DOHH2 (cell line): ENCODE results near the gene DYTN.

ENCODE experiments used
- H3F3A ChIP-seq: fragments of 200-600 bp; sonication (generic), shearing (Covaris generic); 2 replicates; pipeline ENCODE4 v1.6.0; 2016; ENCODE audit warnings: antibody characterized with exemption, mild to moderate bottlenecking; ENCODE audit not compliant: control insufficient read depth, insufficient read depth
- H3K27ac ChIP-seq: fragments of 200-600 bp; sonication (generic); 2 replicates; pipeline ENCODE4 v1.5.1; 2014; ENCODE audit warnings: low read depth, mild to moderate bottlenecking, low read length, moderate library complexity
- H3K27me3 ChIP-seq: fragments of 200-600 bp; sonication (generic); 2 replicates; pipeline ENCODE4 v1.6.1; 2014; ENCODE audit warnings: mild to moderate bottlenecking, low read length, mixed read lengths; ENCODE audit not compliant: control insufficient read depth
- H3K36me3 ChIP-seq: fragments of 200-600 bp; sonication (generic); 2 replicates; pipeline ENCODE4 v1.6.1; 2014; ENCODE audit warnings: mild to moderate bottlenecking, low read length, moderate library complexity, mixed read lengths; ENCODE audit not compliant: control insufficient read depth
- H3K4me1 ChIP-seq: fragments of 200-600 bp; sonication (generic); 2 replicates; pipeline ENCODE4 v1.6.1; 2014; ENCODE audit warnings: mild to moderate bottlenecking, low read length, mixed read lengths; ENCODE audit not compliant: control insufficient read depth
- H3K4me2 ChIP-seq: fragments of 200-600 bp; sonication (generic); 2 replicates; pipeline ENCODE4 v1.6.0; 2014; ENCODE audit warnings: mild to moderate bottlenecking, low read length, moderate library complexity
- H3K4me3 ChIP-seq: fragments of 200-600 bp; sonication (generic); 2 replicates; pipeline ENCODE4 v1.5.1; 2014; ENCODE audit warnings: mild to moderate bottlenecking, low read length, mixed read lengths
- H3K79me2 ChIP-seq: fragments of 200-600 bp; sonication (generic); 2 replicates; pipeline ENCODE4 v1.6.1; 2014; ENCODE audit warnings: mild to moderate bottlenecking, low read length, mixed read lengths; ENCODE audit not compliant: control insufficient read depth
- H3K9me2 ChIP-seq: fragments of 200-600 bp; sonication (generic); replicated peaks from 2 replicates; pipeline ENCODE4 v1.6.1; 2014; ENCODE audit warnings: mild to moderate bottlenecking, low read length, mixed read lengths; ENCODE audit not compliant: control insufficient read depth
- H3K9me3 ChIP-seq: fragments of 200-600 bp; sonication (generic); 2 replicates; pipeline ENCODE4 v1.6.1; 2014; ENCODE audit warnings: antibody characterized with exemption, low read length, mixed read lengths; ENCODE audit not compliant: control insufficient read depth, insufficient read depth
- H4K20me1 ChIP-seq: fragments of 200-600 bp; sonication (generic); 2 replicates; pipeline ENCODE4 v1.6.0; 2014; ENCODE audit warnings: low read depth, mild to moderate bottlenecking, antibody characterized with exemption, low read length, moderate library complexity; ENCODE audit not compliant: control insufficient read depth, insufficient read depth
- EZH2phosphoT487 ChIP-seq: fragments of 200-600 bp; sonication (generic); IDR thresholded peaks from 2 replicates; pipeline ENCODE4 v1.6.1; 2017; ENCODE audit warnings: borderline replicate concordance, mild to moderate bottlenecking, antibody characterized with exemption, low read length, moderate library complexity, mixed read lengths
- TF ChIP-seq, protein P1 (sequence below): fragments of 200-600 bp; sonication (generic); IDR thresholded peaks from one replicate; pipeline ENCODE4 v1.5.1; 2014; ENCODE audit warnings: antibody characterized with exemption, mild to moderate bottlenecking, low read depth, low read length; ENCODE audit not compliant: poor library complexity, severe bottlenecking

The DYTN gene

DNA sequence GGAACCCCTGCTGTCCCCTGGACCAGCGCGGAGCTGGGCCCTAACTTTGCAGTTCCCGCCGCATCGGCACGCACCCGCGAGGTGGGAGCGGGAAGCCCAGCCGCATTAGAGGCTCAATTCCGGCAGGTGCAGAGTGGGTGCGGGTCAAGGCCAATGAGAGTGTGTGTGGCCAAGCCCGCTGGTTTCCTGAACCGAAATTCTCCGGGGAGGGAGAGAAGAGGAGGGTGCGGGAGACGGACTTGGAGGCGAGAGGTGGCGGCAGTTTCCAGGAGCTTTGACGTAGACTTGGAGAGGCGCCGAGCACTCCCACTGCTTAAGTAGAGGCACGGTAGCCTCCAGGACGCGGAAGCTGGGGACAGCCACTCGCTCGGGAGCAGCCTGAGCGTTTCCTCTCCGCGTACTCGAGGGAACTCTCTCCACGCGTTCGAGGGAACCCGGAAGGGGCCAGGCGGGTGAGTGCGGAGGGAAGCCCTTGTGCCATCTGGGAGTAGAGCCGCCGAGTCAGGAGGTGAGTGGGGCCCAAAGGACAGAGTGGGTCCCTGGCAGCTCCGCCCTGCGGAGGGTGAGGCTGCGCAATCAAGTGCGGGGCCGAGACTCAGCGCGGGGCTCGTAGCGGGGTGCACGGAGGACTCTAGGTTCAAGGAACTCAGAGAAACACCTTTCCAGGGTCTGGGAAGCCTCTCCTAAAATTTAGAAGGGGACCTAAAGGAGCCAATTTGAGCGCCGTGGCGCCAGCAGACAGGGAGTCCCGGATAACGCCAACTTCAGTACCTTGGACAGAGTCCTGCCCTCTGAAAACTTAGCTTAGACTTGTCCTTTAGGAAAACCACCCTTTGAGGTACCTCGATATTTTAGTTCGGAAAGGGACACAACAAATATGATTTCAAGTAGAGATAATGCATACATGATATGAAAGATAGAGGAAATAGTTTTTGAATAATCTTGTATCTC lies 75.8 kb downstream of the DYTN start, which contains the start of gene FAM237A:
TSS of gene FAM237A (plus strand) at position 413 of the 951 bp plus-strand sequence. CDS start 1,750 bp downstream, outside the sequence.
- no peak within 1 kb of the TSS for H3K4me3 ChIP-seq
- H3K9me3 ChIP-seq: no peaks in the 10 kb centered on the region
- H3K4me2 ChIP-seq: no peak within 1 kb of the TSS

DNA sequence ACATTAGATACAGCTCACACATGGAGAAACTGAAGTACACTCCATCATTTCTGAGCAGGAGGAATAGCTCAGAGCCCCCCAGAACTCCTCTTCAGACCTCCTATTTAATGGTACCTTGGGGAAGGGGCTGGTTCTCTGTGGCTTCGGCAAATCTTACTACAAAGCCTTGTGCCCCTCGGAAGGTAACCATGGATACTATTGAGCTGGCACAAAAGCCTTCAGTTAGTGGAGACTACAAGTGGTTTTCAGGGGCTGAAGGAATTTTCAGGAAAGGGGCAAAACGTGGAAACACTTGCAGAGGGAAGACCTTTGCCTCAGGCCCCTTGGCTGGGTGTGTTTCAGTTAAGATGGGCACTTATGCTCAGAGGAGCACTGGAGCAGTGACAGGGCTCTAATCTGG lies 77.0 kb downstream of the DYTN start:
- no peaks in the 10 kb centered on the region for H3K9me3 ChIP-seq
- H3F3A ChIP-seq: no peaks in the 10 kb centered on the region
- no peak overlapping the region for H3K4me3 ChIP-seq
- H3K27ac ChIP-seq: no peak overlapping the region
- H3K27me3 ChIP-seq: no peaks in the 10 kb centered on the region
- H3K36me3 ChIP-seq: no peaks in the 10 kb centered on the region
- H3K4me2 ChIP-seq: no peak overlapping the region
- no peaks in the 10 kb centered on the region for H3K9me2 ChIP-seq
- no peaks in the 10 kb centered on the region for H3K79me2 ChIP-seq
- no peaks in the 10 kb centered on the region for H4K20me1 ChIP-seq
- no peaks in the 10 kb centered on the region for H3K4me1 ChIP-seq
- TF ChIP-seq, protein P1, sequence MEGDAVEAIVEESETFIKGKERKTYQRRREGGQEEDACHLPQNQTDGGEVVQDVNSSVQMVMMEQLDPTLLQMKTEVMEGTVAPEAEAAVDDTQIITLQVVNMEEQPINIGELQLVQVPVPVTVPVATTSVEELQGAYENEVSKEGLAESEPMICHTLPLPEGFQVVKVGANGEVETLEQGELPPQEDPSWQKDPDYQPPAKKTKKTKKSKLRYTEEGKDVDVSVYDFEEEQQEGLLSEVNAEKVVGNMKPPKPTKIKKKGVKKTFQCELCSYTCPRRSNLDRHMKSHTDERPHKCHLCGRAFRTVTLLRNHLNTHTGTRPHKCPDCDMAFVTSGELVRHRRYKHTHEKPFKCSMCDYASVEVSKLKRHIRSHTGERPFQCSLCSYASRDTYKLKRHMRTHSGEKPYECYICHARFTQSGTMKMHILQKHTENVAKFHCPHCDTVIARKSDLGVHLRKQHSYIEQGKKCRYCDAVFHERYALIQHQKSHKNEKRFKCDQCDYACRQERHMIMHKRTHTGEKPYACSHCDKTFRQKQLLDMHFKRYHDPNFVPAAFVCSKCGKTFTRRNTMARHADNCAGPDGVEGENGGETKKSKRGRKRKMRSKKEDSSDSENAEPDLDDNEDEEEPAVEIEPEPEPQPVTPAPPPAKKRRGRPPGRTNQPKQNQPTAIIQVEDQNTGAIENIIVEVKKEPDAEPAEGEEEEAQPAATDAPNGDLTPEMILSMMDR: no peak
- TF ChIP-seq EZH2phosphoT487: no peak

More for the DNA sequence above, 75.8 kb downstream of the DYTN start, which contains the start of gene FAM237A:
- Histone ChIP-seq H3K27me3 (no peaks in the 10 kb centered on the region), H3K79me2 (no peaks in the 10 kb centered on the region), H3K36me3 (no peaks in the 10 kb centered on the region), H3K4me1 (no peaks in the 10 kb centered on the region), H3K27ac (no peak within 1 kb of the TSS), H3F3A (no peaks in the 10 kb centered on the region), H3K9me2 (no peaks in the 10 kb centered on the region), H4K20me1 (no peaks in the 10 kb centered on the region)
- no peak for TF ChIP-seq EZH2phosphoT487
- TF ChIP-seq, protein P1: no peak

DNA sequence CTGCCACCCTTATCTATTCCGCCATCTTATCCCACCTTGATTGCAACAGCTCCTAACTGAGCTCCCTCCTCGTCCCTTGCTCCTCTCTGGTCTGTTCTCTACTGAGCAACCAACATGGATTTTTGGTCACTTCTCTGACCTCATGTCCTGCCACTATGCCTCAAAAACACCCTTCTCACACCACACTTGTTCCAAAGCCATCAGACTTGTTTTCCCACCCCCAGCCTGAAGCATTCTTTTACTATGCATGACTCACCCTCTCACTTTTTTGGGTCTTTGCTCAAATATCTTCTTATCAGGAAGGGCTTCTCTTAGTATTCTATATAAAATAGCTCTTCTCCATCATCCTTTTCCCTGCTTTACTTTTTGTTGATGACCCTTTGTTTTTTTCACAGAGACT lies 78.6 kb downstream of the DYTN start:
- H3K4me3 ChIP-seq: no peak overlapping the region
- H3K27ac ChIP-seq: no peak overlapping the region
- no peaks in the 10 kb centered on the region for H4K20me1 ChIP-seq
- no peaks in the 10 kb centered on the region for H3K27me3 ChIP-seq
- no peaks in the 10 kb centered on the region for H3K79me2 ChIP-seq
- H3K9me3 ChIP-seq: no peaks in the 10 kb centered on the region
- no peak overlapping the region for H3K4me2 ChIP-seq
- no peak for TF ChIP-seq EZH2phosphoT487
- TF ChIP-seq, protein P1: no peak
- H3K4me1 ChIP-seq: no peaks in the 10 kb centered on the region
- no peaks in the 10 kb centered on the region for H3K36me3 ChIP-seq
- H3F3A ChIP-seq: no peaks in the 10 kb centered on the region
- H3K9me2 ChIP-seq: no peaks in the 10 kb centered on the region
